H1 (cell line): ENCODE measurements around the gene DOCK11. TPM values are rescaled to one million over a fixed set of nuclear protein-coding genes. Genes with fewer than 3 reads are reported as not detected.

Experiments used
- CHD1 ChIP-seq: IDR thresholded peaks from 2 replicates; pipeline ENCODE4 v1.6.1; 2012; ENCODE audit warnings: low read depth, low read length, improper control_type of control experiment
- CHD7 ChIP-seq: fragments of 300-600 bp; sonication (generic); IDR thresholded peaks from 2 replicates; pipeline ENCODE4 v1.7.1; 2012; ENCODE audit warnings: low read length, moderate library complexity, mild to moderate bottlenecking, inconsistent platforms; ENCODE audit not compliant: insufficient replicate concordance
- RBBP5 ChIP-seq: IDR thresholded peaks from 2 replicates; pipeline ENCODE4 v1.7.1; 2012; ENCODE audit warnings: low read depth, mild to moderate bottlenecking, inconsistent platforms, low read length, moderate library complexity, borderline replicate concordance
- SP2 ChIP-seq: IDR thresholded peaks from 2 replicates; pipeline ENCODE4 v1.6.1; 2012; ENCODE audit warnings: mild to moderate bottlenecking, low read length, inconsistent platforms
- polyA plus RNA-seq, 7 experiments: library from polyadenylated mRNA; depleted of rRNA in 3 of 7; stranded (reverse) in 5 of 7; unstranded in 2 of 7; fragments of >200 nt in 5 of 7; fragments of 200-250 nt in 2 of 7; gene quantifications; 1 replicate in 5 of 7; 2 replicates in 1 of 7; 4 replicates in 1 of 7; pipeline versions ENCODE4 v1.2.1 to v1.2.3, GENCODE V29; 2011 to 2013; ENCODE audit warnings: missing spikeins in 2 of 7, mixed read lengths in 2 of 7
- total RNA-seq: library from RNA; stranded (reverse); fragmentation: NEBNext Ultra II Directional; extraction: Animal tissue kit (Norgen Biotek cat#: 25700); gene quantifications from 2 replicates; pipeline ENCODE4 v1.2.1, GENCODE V29; 2021

DOCK11 gene
- total and polyA plus RNA-seq, 2 of the 8 experiments (the other 6 are each of a cell fraction or from before 2014, with no cell fraction given): 4.9 to 12.0 TPM

GRCh38 chrX:118524344-118524743 is 28.7 kb downstream of the DOCK11 start (continued):
- TF ChIP-seq CHD7 (no peak), SP2 (no peak), CHD1 (no peak), RBBP5 (no peak)
